GM11168 (cell line): ENCODE results near the gene LAMB1.

Source experiments
- in situ Hi-C: fragments of 300-500 bp; cut with MboI; formaldehyde crosslinking; loops from one replicate; pipeline ENCODE4 v1.12.0; 2022; ENCODE audit warnings: low sequenced_read_pairs; ENCODE audit not compliant: unreplicated experiment

LAMB1 gene

GRCh38 chr7:107951896-107952295, 51.1 kb downstream of the LAMB1 start:
- in situ Hi-C loops, result no loop called here

- in situ Hi-C loops, result no loop called here
Observed at GRCh38 chr7:107951172-107951787, 51.7 kb downstream of the LAMB1 start.

GRCh38 chr7:107949443-107949935, 53.5 kb downstream of the LAMB1 start:
- in situ Hi-C loops, result no loop called here

GRCh38 chr7:107948645-107949442, 54.1 kb downstream of the LAMB1 start:
- in situ Hi-C loops, result no loop called here

- in situ Hi-C loops, result no loop called here
Observed at GRCh38 chr7:107946881-107947280, 56.1 kb downstream of the LAMB1 start.

GRCh38 chr7:107946451-107946850, 56.5 kb downstream of the LAMB1 start:
- in situ Hi-C loops, result no loop called here

GRCh38 chr7:107945332-107945731, 57.6 kb downstream of the LAMB1 start:
- in situ Hi-C loops, result no loop called here

GRCh38 chr7:107944411-107945169, 58.4 kb downstream of the LAMB1 start:
- in situ Hi-C loops, result no loop called here

- in situ Hi-C loops, result no loop called here
Observed at GRCh38 chr7:107943018-107943417, 59.9 kb downstream of the LAMB1 start.

- in situ Hi-C loops, result no loop called here
Observed at GRCh38 chr7:107940951-107941350, 62.0 kb downstream of the LAMB1 start.

- in situ Hi-C loops, result no loop called here
Observed at GRCh38 chr7:107939573-107940489, 63.1 kb downstream of the LAMB1 start.

- in situ Hi-C loops, result no loop called here
Observed at GRCh38 chr7:107938456-107939250, 64.3 kb downstream of the LAMB1 start.

- in situ Hi-C loops, result no loop called here
Observed at GRCh38 chr7:107937531-107937930, 65.4 kb downstream of the LAMB1 start.

GRCh38 chr7:107936312-107936711, 66.6 kb downstream of the LAMB1 start:
- in situ Hi-C loops, result no loop called here

GRCh38 chr7:107934991-107935770, 67.8 kb downstream of the LAMB1 start:
- in situ Hi-C loops, result no loop called here

- in situ Hi-C loops, result no loop called here
Observed at GRCh38 chr7:107933386-107934013, 69.5 kb downstream of the LAMB1 start.

GRCh38 chr7:107932805-107933204, 70.2 kb downstream of the LAMB1 start:
- in situ Hi-C loops, result no loop called here
